ENCODE data around the gene ARHGAP4. TPM values are rescaled to one million over a fixed set of nuclear protein-coding genes. Genes with fewer than 3 reads are reported as not detected.
A peak's percentile ranks its signal among the peaks of the same experiment; 100 is the strongest.

ARHGAP4 gene
- total and polyA plus RNA-seq, 11 donors: 6.8 to 55.8 (median 12.9) TPM

DNA sequence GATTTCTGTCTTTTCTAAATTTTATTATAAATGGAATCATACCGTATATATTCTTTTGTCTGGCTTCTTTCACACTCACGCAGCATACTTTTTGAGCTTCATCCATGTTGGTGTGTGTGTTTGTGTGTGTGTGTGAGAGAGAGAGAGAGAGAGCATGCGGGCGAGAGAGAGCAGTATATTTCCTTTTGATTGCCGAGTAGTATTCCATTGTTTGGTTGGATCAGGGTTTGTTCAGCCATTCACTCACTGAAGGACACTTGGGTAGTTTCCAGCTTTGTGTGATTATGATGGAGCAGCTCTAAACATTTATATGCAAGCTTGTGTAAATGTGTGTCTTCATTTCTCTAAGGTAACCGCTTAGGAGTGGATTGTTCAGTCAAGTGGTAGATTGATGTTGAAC lies 36.9 kb downstream of the ARHGAP4 start:
- Histone ChIP-seq H3K9me3 (no peaks in the 10 kb centered on the region), H3K4me1 (peaks cover 0 to 20% (median 0%) of the 10 kb centered on the region in 12 donors), H3K27ac (no peak overlapping the region), H3K27me3 (peaks cover 0 to 91% (median 19%) of the 10 kb centered on the region in 9 donors), H3K36me3 (no peaks in the 10 kb centered on the region), H3K4me3 (no peak overlapping the region)
- intact Hi-C loops (cut with DNase I): loop anchor here in 1 of 10 donors (5.0 kb wide), 1 partner anchor 62 kb away; no protein-coding TSS in a partner anchor
- ATAC-seq (no peak), DNase-seq (no peak)
- 93 to 96% (median 95%) methylated on average over 6 of the region's 6 CpGs for WGBS, 4 donors
- no peak for TF ChIP-seq POLR2A (IDR thresholded peaks at IDR 0.05)
- TF ChIP-seq CTCF (IDR thresholded peaks at IDR 0.05): no peak

DNA sequence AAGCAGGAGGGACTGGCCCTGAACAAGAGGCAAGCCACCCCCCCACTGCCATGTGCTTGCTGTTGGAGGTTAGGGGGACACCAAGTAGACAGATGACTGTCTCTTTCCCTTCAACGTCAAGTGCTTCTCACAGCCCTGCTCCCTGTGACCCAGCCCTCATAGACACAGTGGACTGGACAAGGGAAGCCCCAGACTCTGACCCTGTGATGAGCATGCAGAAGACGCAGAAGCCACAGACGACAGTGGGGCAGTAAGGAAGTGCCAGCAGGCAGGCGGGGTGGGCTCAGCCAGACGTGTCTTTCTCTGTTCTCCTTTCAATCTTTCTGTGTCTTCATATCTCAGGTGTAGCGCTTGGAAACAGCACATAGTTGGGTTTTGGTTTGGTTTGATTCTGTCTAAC lies 37.7 kb downstream of the ARHGAP4 start:
- TF ChIP-seq POLR2A (IDR thresholded peaks at IDR 0.05): no peak
- no peak for TF ChIP-seq CTCF (IDR thresholded peaks at IDR 0.05)
- Histone ChIP-seq H3K9me3 (no peaks in the 10 kb centered on the region), H3K36me3 (no peaks in the 10 kb centered on the region), H3K27me3 (peaks cover 0 to 92% (median 22%) of the 10 kb centered on the region in 9 donors), H3K4me1 (peaks cover 0 to 20% (median 0%) of the 10 kb centered on the region in 12 donors), H3K4me3 (no peak overlapping the region), H3K27ac (no peak overlapping the region)
- intact Hi-C loops (cut with DNase I): loop anchor here in 1 of 10 donors (5.0 kb wide), 1 partner anchor 61 kb away; no protein-coding TSS in a partner anchor
- ATAC-seq: no peak
- no peak for DNase-seq
- 57 to 72% (median 64%) methylated on average over 6 of the region's 6 CpGs for WGBS, 4 donors

DNA sequence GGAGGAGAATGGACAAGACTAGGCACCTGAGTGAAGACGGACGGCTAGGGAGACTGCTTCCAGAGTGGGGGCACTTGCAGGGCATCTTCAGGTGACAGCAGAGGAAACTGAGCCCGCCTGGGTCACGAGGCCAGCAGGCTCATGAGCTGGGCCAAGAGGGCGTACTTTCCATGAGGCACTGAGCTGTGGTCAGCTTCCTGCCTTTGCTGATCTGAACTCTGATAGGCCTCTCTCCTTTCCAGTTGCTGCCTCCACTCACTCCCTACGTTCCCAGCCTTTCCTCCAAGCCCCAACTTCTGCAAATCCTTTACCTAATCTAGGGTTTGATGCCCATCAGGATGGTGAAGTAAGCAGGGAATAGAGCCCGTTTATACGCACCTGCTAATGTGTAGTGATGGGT lies 38.7 kb downstream of the ARHGAP4 start:
- TF ChIP-seq POLR2A (IDR thresholded peaks at IDR 0.05) (no peak), CTCF (IDR thresholded peaks at IDR 0.05) (no peak)
- intact Hi-C loops (cut with DNase I): loop anchor here in 1 of 10 donors (5.0 kb wide), 1 partner anchor 60 kb away; no protein-coding TSS in a partner anchor
- no peaks in the 10 kb centered on the region for H3K36me3 ChIP-seq
- H3K9me3 ChIP-seq: no peaks in the 10 kb centered on the region
- peaks cover 0 to 92% (median 23%) of the 10 kb centered on the region in 9 donors for H3K27me3 ChIP-seq
- no peak overlapping the region for H3K4me3 ChIP-seq
- ATAC-seq (no peak), DNase-seq (peak in 1 of 5 donors; percentile 7)
- peaks cover 0 to 20% (median 0%) of the 10 kb centered on the region in 12 donors for H3K4me1 ChIP-seq
- WGBS, 4 donors: 57 to 88% (median 67%) methylated on average over 8 of the region's 8 CpGs
- H3K27ac ChIP-seq: no peak overlapping the region

DNA sequence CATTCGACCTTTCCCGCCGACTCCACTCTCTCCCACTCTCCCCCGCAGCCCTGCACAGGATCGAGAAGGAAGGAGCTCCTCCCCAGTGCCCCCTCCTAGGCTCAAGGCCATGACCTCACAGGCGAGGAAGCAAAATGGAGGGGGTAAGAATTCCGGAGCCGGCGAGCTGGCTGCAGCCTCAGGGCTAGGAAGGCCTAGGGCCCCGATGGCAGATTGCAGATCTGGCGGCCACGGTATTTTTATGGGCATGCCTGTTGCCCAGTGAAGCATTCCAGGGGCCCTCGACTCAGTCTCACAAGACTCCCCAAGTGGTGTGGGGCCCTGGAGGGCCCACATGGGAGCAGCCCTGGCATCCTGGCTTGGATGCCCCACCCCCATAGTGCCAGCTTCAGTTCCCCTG lies 39.1 kb downstream of the ARHGAP4 start:
- Histone ChIP-seq H3K4me1 (peaks cover 0 to 20% (median 0%) of the 10 kb centered on the region in 12 donors), H3K4me3 (no peak overlapping the region), H3K36me3 (no peaks in the 10 kb centered on the region), H3K27ac (no peak overlapping the region), H3K27me3 (peaks cover 0 to 93% (median 23%) of the 10 kb centered on the region in 9 donors), H3K9me3 (no peaks in the 10 kb centered on the region)
- TF ChIP-seq POLR2A (IDR thresholded peaks at IDR 0.05): no peak
- no peak for TF ChIP-seq CTCF (IDR thresholded peaks at IDR 0.05)
- no peak for ATAC-seq
- WGBS, 4 donors: 22 to 56% (median 41%) methylated on average over 11 to 13 of the region's 13 CpGs
- DNase-seq: peak in 1 of 5 donors; percentile 13
- intact Hi-C loops (cut with DNase I): loop anchor here in 1 of 10 donors (5.0 kb wide), 1 partner anchor 60 kb away; no protein-coding TSS in a partner anchor

All from heart left ventricle (tissue), 16 donors.